OCI-LY7 (cell line): ENCODE results near the gene FOXD1.

Experiments
- EZH2phosphoT487 ChIP-seq: fragments of 200-600 bp; sonication (generic); IDR thresholded peaks from 2 replicates; pipeline ENCODE4 v1.6.1; 2018; ENCODE audit warnings: low read depth, borderline replicate concordance, mild to moderate bottlenecking, mixed run types, antibody characterized with exemption, low read length, moderate library complexity, mixed read lengths
- TF ChIP-seq, protein P1 (sequence below): fragments of 200-600 bp; sonication (generic); conservative IDR thresholded peaks from 2 replicates; pipeline ENCODE4 v1.5.1; 2014; ENCODE audit warnings: mild to moderate bottlenecking, antibody characterized with exemption, low read length, moderate library complexity, mixed read lengths

DNA sequence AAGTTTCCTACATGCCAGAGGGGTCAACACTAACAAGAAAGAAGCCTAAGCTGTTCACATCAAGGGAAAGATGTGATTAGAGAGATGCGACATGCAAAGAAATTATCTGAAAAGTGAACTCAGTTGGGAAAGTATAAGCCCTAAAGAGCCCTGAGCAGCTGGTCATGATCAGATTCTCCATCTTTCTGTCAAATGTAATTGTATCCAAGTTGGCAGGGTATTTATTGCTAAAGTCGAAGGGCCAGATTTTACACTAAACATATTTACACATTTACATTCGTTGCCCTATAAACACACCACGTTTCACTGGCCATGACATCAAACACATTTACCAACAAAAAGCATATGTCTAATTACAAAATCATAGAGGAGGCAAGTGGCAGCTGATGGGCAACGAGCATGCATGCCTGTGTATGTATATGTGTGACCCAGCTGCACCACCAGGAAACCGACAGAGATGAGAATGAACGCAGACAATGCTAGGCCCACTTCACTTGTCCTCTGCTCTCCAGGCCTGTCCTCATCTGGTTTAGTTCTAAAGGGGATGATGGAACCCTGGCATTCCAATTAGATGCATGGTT, 6.3 kb downstream of the FOXD1 start:
- TF ChIP-seq, protein P1, sequence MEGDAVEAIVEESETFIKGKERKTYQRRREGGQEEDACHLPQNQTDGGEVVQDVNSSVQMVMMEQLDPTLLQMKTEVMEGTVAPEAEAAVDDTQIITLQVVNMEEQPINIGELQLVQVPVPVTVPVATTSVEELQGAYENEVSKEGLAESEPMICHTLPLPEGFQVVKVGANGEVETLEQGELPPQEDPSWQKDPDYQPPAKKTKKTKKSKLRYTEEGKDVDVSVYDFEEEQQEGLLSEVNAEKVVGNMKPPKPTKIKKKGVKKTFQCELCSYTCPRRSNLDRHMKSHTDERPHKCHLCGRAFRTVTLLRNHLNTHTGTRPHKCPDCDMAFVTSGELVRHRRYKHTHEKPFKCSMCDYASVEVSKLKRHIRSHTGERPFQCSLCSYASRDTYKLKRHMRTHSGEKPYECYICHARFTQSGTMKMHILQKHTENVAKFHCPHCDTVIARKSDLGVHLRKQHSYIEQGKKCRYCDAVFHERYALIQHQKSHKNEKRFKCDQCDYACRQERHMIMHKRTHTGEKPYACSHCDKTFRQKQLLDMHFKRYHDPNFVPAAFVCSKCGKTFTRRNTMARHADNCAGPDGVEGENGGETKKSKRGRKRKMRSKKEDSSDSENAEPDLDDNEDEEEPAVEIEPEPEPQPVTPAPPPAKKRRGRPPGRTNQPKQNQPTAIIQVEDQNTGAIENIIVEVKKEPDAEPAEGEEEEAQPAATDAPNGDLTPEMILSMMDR = no peak
- TF ChIP-seq EZH2phosphoT487 = no peak
